ENCODE results near the gene OR2V1. TPM values are rescaled to one million over a fixed set of nuclear protein-coding genes. Genes with fewer than 3 reads are reported as not detected.
A peak's percentile ranks its signal among the peaks of the same experiment; 100 is the strongest.

The OR2V1 gene
- total and polyA plus RNA-seq, 2 of the 4 experiments (the other 2 are of a cell fraction): not detected

GRCh38 chr5:181163487-181164075 is 32.6 kb upstream of the OR2V1 start:
- peak; percentile 2 for ATAC-seq (ENCODE audit: low read depth)
- POLR2A ChIA-PET (ENCODE audit: unreplicated experiment): no interaction called here

More at GRCh38 chr5:181163487-181164075, 32.6 kb upstream of the OR2V1 start:
- intact Hi-C loops (cut with micrococcal nuclease): no loop called here
- H2AFZ ChIP-seq (replicated peaks; ENCODE audit: low read length, poor library complexity): peak overlapping the region; percentile 85
- no peak overlapping the region for H2BK120ac ChIP-seq (ENCODE audit: low read depth, low read length)
- no peak overlapping the region for H2BK20ac ChIP-seq (ENCODE audit: low read depth, low read length)
- no peak overlapping the region for H3K18ac ChIP-seq (ENCODE audit: low read depth, low read length)
- H4K5ac ChIP-seq (ENCODE audit: low read depth, low read length): no peak overlapping the region; the same call in 1 of the 2 replicates
- H3K4me1 ChIP-seq (ENCODE audit: control insufficient read depth, insufficient read depth, low read length): peaks cover 4% of the 10 kb centered on the region
- H4K20me1 ChIP-seq (ENCODE audit: insufficient read depth, low read length): no peaks in the 10 kb centered on the region
- H3K56ac ChIP-seq (ENCODE audit: extremely low read depth, insufficient read depth, low read length): no peak overlapping the region
- H3K79me1 ChIP-seq (ENCODE audit: low read depth in 1 of 2, low read length in 2 of 2): no peaks in the 10 kb centered on the region
- H2BK15ac ChIP-seq (ENCODE audit: low read depth, low read length): no peak overlapping the region
- H2AK5ac ChIP-seq (ENCODE audit: low read depth, low read length): no peak overlapping the region
- no peak overlapping the region for H3K4ac ChIP-seq (ENCODE audit: low read depth, low read length)
- H3K9me1 ChIP-seq (ENCODE audit: insufficient read depth, low read length): peaks cover 3% of the 10 kb centered on the region
- CTCF ChIA-PET: interaction anchor here (0.6 kb wide), 1 partner anchor 1615 kb away, joined by 3 read pairs; no protein-coding TSS in a partner anchor
- peak overlapping the region; percentile 12; the same call in 1 of the 2 replicates for H3K4me3 ChIP-seq (ENCODE audit: insufficient read depth, low read depth, low read length)
- H2AK9ac ChIP-seq (replicated peaks; ENCODE audit: low read depth, low read length, poor library complexity): peak overlapping the region; percentile 42
- WGBS, 2 experiments (ENCODE audit: extremely low coverage in 2 of 2, insufficient read length in 1 of 2): 33% methylated on average over 10 of the region's 16 CpGs; no CpG with 5 or more reads in 1 of the 2 experiments
- DNase-seq: no peak
- no peaks in the 10 kb centered on the region for H3K27me3 ChIP-seq (ENCODE audit: control insufficient read depth, insufficient read depth, low read length)
- H3K36me3 ChIP-seq (ENCODE audit: control insufficient read depth, insufficient read depth, low read length): no peaks in the 10 kb centered on the region
- dilution Hi-C loops (cut with HindIII; ENCODE audit: low sequenced_read_pairs, unreplicated experiment): no loop called here
- H3K14ac ChIP-seq (replicated peaks; ENCODE audit: low read depth, low read length): no peak overlapping the region; the same call in 1 of the 2 replicates
- H3K4me2 ChIP-seq (ENCODE audit: low read depth, low read length): peak overlapping the region; percentile 56; the same call in 1 of the 2 replicates
- BruUV-seq (replicated peaks): no TSS peak
- H4K91ac ChIP-seq (ENCODE audit: insufficient read depth, low read depth, low read length): no peak overlapping the region
- TF ChIP-seq CEBPB (IDR thresholded peaks at IDR 0.05; ENCODE audit: low read depth, low read length) (0 out of 2 replicates have a peak, but pooled peaks have one; percentile 0), NFE2L2 (IDR thresholded peaks at IDR 0.05; ENCODE audit: low read depth, low read length) (no peak)
- in situ Hi-C loops (cut with MboI; ENCODE audit: low sequenced_read_pairs): no loop called here
- no peak overlapping the region for H3K23ac ChIP-seq (ENCODE audit: low read depth, low read length)
- no peak overlapping the region for H3K9ac ChIP-seq (ENCODE audit: low read depth, low read length)
- no peaks in the 10 kb centered on the region for H3K9me3 ChIP-seq (ENCODE audit: control insufficient read depth, insufficient read depth, low read length)
- no peak overlapping the region for H3K27ac ChIP-seq (ENCODE audit: insufficient read depth, low read length)
- H2BK5ac ChIP-seq (ENCODE audit: low read depth, low read length, poor library complexity, severe bottlenecking): no peak overlapping the region
- H4K8ac ChIP-seq (ENCODE audit: low read depth in 2 of 2, low read length in 2 of 2): no peak overlapping the region
